ENCODE measurements around the gene ACSS3. TPM values are rescaled to one million over a fixed set of nuclear protein-coding genes. Genes with fewer than 3 reads are reported as not detected.

Gene ACSS3
- total RNA-seq, 6 experiments from 2014 or later: 39.7 to 112 (median 56.5) TPM

- no peak overlapping the region for H3K27ac ChIP-seq
- intact Hi-C loops (cut with DNase I): no loop called here
- no peak overlapping the region for H3K4me3 ChIP-seq
- H3K9me3 ChIP-seq: no peaks in the 10 kb centered on the region
- WGBS (ENCODE audit: insufficient coverage, low coverage, low lambda C conversion rate, missing lambda C conversion rate): 27% methylated on average over 2 of the region's 2 CpGs
- H3K27me3 ChIP-seq: no peaks in the 10 kb centered on the region
- H3K4me1 ChIP-seq: no peaks in the 10 kb centered on the region
- TF ChIP-seq POLR2A (IDR thresholded peaks at IDR 0.05) (no peak), CTCF (IDR thresholded peaks at IDR 0.05) (no peak)
- DNase-seq (no peak), ATAC-seq (no peak)
- no peaks in the 10 kb centered on the region for H3K36me3 ChIP-seq
These were observed 222.6 kb downstream of the ACSS3 start for GRCh38 chr12:81300454-81300853.

GRCh38 chr12:81303935-81304334, 226.1 kb downstream of the ACSS3 start:
- TF ChIP-seq POLR2A (IDR thresholded peaks at IDR 0.05) (no peak), CTCF (IDR thresholded peaks at IDR 0.05) (no peak)
- H3K4me1 ChIP-seq: no peaks in the 10 kb centered on the region
- intact Hi-C loops (cut with DNase I): no loop called here
- DNase-seq: no peak
- ATAC-seq: no peak
- no peaks in the 10 kb centered on the region for H3K27me3 ChIP-seq
- H3K4me3 ChIP-seq: no peak overlapping the region
- 79% methylated on average over 3 of the region's 3 CpGs for WGBS (ENCODE audit: insufficient coverage, low coverage, low lambda C conversion rate, missing lambda C conversion rate)
- H3K36me3 ChIP-seq: no peaks in the 10 kb centered on the region
- H3K9me3 ChIP-seq: no peaks in the 10 kb centered on the region
- H3K27ac ChIP-seq: no peak overlapping the region

Small RNAs within 50 kb of the gene (microRNA-seq; reads per million reads assigned to microRNA genes)
- gene MIR4699: 1.3 to 1.7 reads per million in 2 donors

Small RNAs within 50 kb of the gene (small RNA-seq; reads per million reads assigned to genes)
- 0 to 0.78 reads per million in 2 experiments for gene MIR4699

Other genes starting within 250 kb of the ACSS3 start
- gene LIN7A, start 140.1 kb upstream of the ACSS3 start, total RNA-seq: 10 to 100 TPM; 13.4 to 23.0 (median 20.2) TPM